GM21423 (cell line): Measurements from ENCODE around the gene LIM2.

Source experiments
- ATAC-seq: cut with Tn5 transposase; IDR thresholded peaks from one replicate; pipeline ENCODE4 v1.9.1; 2021; ENCODE audit warnings: mild to moderate bottlenecking, moderate library complexity; ENCODE audit not compliant: unreplicated experiment

LIM2 gene

GRCh38 chr19:51366389-51367254 lies 21.2 kb downstream of the LIM2 start:
- ATAC-seq = peak; percentile 51

- ATAC-seq = no peak
Observed at GRCh38 chr19:51365965-51366388, 21.8 kb downstream of the LIM2 start, which contains the start of gene ETFB. Gene ETFB (minus strand): TSS chr19:51366388. CDS start chr19:51366326, 62 bp downstream.

- ATAC-seq = no peak
Observed at GRCh38 chr19:51365211-51365964, 22.4 kb downstream of the LIM2 start.

- no peak for ATAC-seq
Observed at GRCh38 chr19:51364200-51365106, 23.3 kb downstream of the LIM2 start.

- no peak for ATAC-seq
Observed at GRCh38 chr19:51361239-51361638, 26.5 kb downstream of the LIM2 start.

- ATAC-seq = no peak
Observed at GRCh38 chr19:51359294-51359693, 28.5 kb downstream of the LIM2 start.

- ATAC-seq = no peak
Observed at GRCh38 chr19:51357952-51358351, 29.8 kb downstream of the LIM2 start.

GRCh38 chr19:51356159-51356801 lies 31.5 kb downstream of the LIM2 start:
- ATAC-seq = no peak

- ATAC-seq = no peak
Observed at GRCh38 chr19:51354742-51355148, 33.0 kb downstream of the LIM2 start.

GRCh38 chr19:51354103-51354741 lies 33.6 kb downstream of the LIM2 start:
- ATAC-seq = no peak

- no peak for ATAC-seq
Observed at GRCh38 chr19:51352783-51353360, 34.9 kb downstream of the LIM2 start.

- no peak for ATAC-seq
Observed at GRCh38 chr19:51351266-51351990, 36.3 kb downstream of the LIM2 start.

- ATAC-seq = no peak
Observed at GRCh38 chr19:51347209-51347928, 40.4 kb downstream of the LIM2 start.

- no peak for ATAC-seq
Observed at GRCh38 chr19:51346742-51347141, 41.0 kb downstream of the LIM2 start.

- ATAC-seq = no peak
Observed at GRCh38 chr19:51345076-51345620, 42.6 kb downstream of the LIM2 start.

GRCh38 chr19:51342631-51343569 lies 44.9 kb downstream of the LIM2 start:
- no peak for ATAC-seq
